Neural cell (in vitro differentiated cells): ENCODE results near the gene SPTBN1.

Source experiments
- EP300 ChIP-seq: fragments of 450-650 bp; conservative IDR thresholded peaks from 2 replicates; pipeline ENCODE4 v1.6.1; 2014; ENCODE audit warnings: antibody characterized with exemption, mild to moderate bottlenecking, moderate library complexity; ENCODE audit not compliant: poor library complexity, severe bottlenecking
- EZH2 ChIP-seq: fragments of 200-600, 300-800 bp; shearing (Covaris generic), sonication (generic); IDR thresholded peaks from 2 replicates; pipeline ENCODE4 v1.6.1; 2014; ENCODE audit warnings: antibody characterized with exemption, low read length, borderline replicate concordance, mild to moderate bottlenecking; ENCODE audit not compliant: insufficient read depth, poor library complexity, severe bottlenecking
- MXI1 ChIP-seq: fragments of 450-650 bp; conservative IDR thresholded peaks from 2 replicates; pipeline ENCODE4 v1.6.1; 2014; ENCODE audit warnings: antibody characterized with exemption, mild to moderate bottlenecking; ENCODE audit not compliant: poor library complexity, severe bottlenecking
- POLR2AphosphoS5 ChIP-seq: IDR thresholded peaks from 2 replicates; pipeline ENCODE4 v1.6.1; 2012
- SMC3 ChIP-seq: fragments of 450-650 bp; conservative IDR thresholded peaks from 2 replicates; pipeline ENCODE4 v1.6.1; 2014; ENCODE audit warnings: antibody characterized with exemption, mild to moderate bottlenecking, moderate library complexity; ENCODE audit not compliant: poor library complexity
- TF ChIP-seq, protein P1 (sequence below): fragments of 450-650 bp; IDR thresholded peaks from 2 replicates; pipeline ENCODE4 v1.5.1; 2014; ENCODE audit warnings: antibody characterized with exemption, mild to moderate bottlenecking, moderate library complexity; ENCODE audit not compliant: poor library complexity, severe bottlenecking
- TF ChIP-seq, protein P2 (sequence below): IDR thresholded peaks from 2 replicates; pipeline ENCODE4 v1.6.1; 2012; ENCODE audit warnings: borderline replicate concordance

DNA sequence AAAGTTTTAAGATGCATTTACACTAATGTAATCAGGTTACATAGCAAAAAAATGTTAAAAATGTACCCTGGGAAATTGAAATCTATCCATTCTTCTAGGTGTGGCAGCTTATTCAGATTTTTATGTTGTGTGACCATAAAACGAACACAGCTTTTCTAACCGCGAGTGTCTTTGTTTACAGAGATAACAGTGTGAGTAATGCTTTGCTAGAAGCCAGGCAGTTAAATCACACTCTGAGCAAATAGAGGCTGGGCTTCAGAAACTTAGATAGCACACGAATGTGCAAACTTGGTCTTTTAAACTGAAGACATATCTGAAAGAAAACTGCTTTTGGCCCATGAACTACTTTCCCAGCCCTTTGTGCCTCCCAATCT lies 116.1 kb downstream of the SPTBN1 start:
- TF ChIP-seq, protein P1, sequence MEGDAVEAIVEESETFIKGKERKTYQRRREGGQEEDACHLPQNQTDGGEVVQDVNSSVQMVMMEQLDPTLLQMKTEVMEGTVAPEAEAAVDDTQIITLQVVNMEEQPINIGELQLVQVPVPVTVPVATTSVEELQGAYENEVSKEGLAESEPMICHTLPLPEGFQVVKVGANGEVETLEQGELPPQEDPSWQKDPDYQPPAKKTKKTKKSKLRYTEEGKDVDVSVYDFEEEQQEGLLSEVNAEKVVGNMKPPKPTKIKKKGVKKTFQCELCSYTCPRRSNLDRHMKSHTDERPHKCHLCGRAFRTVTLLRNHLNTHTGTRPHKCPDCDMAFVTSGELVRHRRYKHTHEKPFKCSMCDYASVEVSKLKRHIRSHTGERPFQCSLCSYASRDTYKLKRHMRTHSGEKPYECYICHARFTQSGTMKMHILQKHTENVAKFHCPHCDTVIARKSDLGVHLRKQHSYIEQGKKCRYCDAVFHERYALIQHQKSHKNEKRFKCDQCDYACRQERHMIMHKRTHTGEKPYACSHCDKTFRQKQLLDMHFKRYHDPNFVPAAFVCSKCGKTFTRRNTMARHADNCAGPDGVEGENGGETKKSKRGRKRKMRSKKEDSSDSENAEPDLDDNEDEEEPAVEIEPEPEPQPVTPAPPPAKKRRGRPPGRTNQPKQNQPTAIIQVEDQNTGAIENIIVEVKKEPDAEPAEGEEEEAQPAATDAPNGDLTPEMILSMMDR: no peak
- TF ChIP-seq POLR2AphosphoS5: no peak
- no peak for TF ChIP-seq EZH2
- TF ChIP-seq EP300: no peak
- no peak for TF ChIP-seq SMC3
- TF ChIP-seq, protein P2, sequence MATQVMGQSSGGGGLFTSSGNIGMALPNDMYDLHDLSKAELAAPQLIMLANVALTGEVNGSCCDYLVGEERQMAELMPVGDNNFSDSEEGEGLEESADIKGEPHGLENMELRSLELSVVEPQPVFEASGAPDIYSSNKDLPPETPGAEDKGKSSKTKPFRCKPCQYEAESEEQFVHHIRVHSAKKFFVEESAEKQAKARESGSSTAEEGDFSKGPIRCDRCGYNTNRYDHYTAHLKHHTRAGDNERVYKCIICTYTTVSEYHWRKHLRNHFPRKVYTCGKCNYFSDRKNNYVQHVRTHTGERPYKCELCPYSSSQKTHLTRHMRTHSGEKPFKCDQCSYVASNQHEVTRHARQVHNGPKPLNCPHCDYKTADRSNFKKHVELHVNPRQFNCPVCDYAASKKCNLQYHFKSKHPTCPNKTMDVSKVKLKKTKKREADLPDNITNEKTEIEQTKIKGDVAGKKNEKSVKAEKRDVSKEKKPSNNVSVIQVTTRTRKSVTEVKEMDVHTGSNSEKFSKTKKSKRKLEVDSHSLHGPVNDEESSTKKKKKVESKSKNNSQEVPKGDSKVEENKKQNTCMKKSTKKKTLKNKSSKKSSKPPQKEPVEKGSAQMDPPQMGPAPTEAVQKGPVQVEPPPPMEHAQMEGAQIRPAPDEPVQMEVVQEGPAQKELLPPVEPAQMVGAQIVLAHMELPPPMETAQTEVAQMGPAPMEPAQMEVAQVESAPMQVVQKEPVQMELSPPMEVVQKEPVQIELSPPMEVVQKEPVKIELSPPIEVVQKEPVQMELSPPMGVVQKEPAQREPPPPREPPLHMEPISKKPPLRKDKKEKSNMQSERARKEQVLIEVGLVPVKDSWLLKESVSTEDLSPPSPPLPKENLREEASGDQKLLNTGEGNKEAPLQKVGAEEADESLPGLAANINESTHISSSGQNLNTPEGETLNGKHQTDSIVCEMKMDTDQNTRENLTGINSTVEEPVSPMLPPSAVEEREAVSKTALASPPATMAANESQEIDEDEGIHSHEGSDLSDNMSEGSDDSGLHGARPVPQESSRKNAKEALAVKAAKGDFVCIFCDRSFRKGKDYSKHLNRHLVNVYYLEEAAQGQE: no peak
- TF ChIP-seq MXI1: no peak
